SU-DHL-6 (cell line): ENCODE data around the gene PDLIM7.

ENCODE experiments used
- H2AFZ ChIP-seq: fragments of 200-600 bp; sonication (generic); 2 replicates; pipeline ENCODE4 v1.6.1; 2014; ENCODE audit warnings: low read depth, mild to moderate bottlenecking, moderate library complexity, mixed read lengths, antibody characterized with exemption, low read length; ENCODE audit not compliant: severe bottlenecking
- H3F3A ChIP-seq: fragments of 200-600 bp; shearing (Covaris generic); 2 replicates; pipeline ENCODE4 v1.6.0; 2016; ENCODE audit warnings: antibody characterized with exemption, mild to moderate bottlenecking; ENCODE audit not compliant: insufficient read depth
- H3K27ac ChIP-seq: fragments of 200-600 bp; sonication (generic); 2 replicates; pipeline ENCODE4 v1.5.1; 2016; ENCODE audit warnings: low read depth, mild to moderate bottlenecking, low read length, moderate library complexity, mixed read lengths
- H3K27me3 ChIP-seq: fragments of 200-600 bp; sonication (generic), shearing (Covaris generic); 2 replicates; pipeline ENCODE4 v1.6.0; 2014; ENCODE audit warnings: mild to moderate bottlenecking, low read length
- H3K36me3 ChIP-seq: fragments of 200-600 bp; sonication (generic); 2 replicates; pipeline ENCODE4 v1.6.1; 2014; ENCODE audit warnings: mild to moderate bottlenecking, low read length, mixed read lengths
- H3K4me2 ChIP-seq: fragments of 300-600, 200-600 bp; shearing (Covaris generic), sonication (generic); 2 replicates; pipeline ENCODE4 v1.6.0; 2014; ENCODE audit warnings: low read length, low read depth, mild to moderate bottlenecking; ENCODE audit not compliant: poor library complexity, severe bottlenecking
- H3K4me3 ChIP-seq: fragments of 200-600 bp; sonication (generic); 2 replicates; pipeline ENCODE4 v1.5.1; 2014; ENCODE audit warnings: antibody characterized with exemption, low read length, mild to moderate bottlenecking, mixed read lengths; ENCODE audit not compliant: insufficient read depth, poor library complexity, severe bottlenecking
- H3K79me2 ChIP-seq: fragments of 200-600 bp; sonication (generic); 2 replicates; pipeline ENCODE4 v1.6.1; 2014; ENCODE audit warnings: mild to moderate bottlenecking, low read length, moderate library complexity; ENCODE audit not compliant: insufficient read depth
- H3K9ac ChIP-seq: fragments of 200-600 bp; sonication (generic); 2 replicates; pipeline ENCODE4 v1.7.0; 2014; ENCODE audit warnings: mild to moderate bottlenecking, low read length
- H3K9me2 ChIP-seq: fragments of 200-600 bp; sonication (generic); replicated peaks from 2 replicates; pipeline ENCODE4 v1.6.1; 2014; ENCODE audit warnings: low read length; ENCODE audit not compliant: insufficient read depth
- H3K9me3 ChIP-seq: fragments of 200-600 bp; sonication (generic); 2 replicates; pipeline ENCODE4 v1.6.1; 2014; ENCODE audit warnings: low read length, mixed read lengths; ENCODE audit not compliant: insufficient read depth
- H4K20me1 ChIP-seq: fragments of 200-600 bp; sonication (generic); 2 replicates; pipeline ENCODE4 v1.6.1; 2014; ENCODE audit warnings: low read depth, mild to moderate bottlenecking, antibody characterized with exemption, low read length, moderate library complexity, mixed read lengths
- EZH2phosphoT487 ChIP-seq: fragments of 200-600 bp; sonication (generic), shearing (Covaris generic); conservative IDR thresholded peaks from 2 replicates; pipeline ENCODE4 v1.6.1; 2018; ENCODE audit warnings: mild to moderate bottlenecking, antibody characterized with exemption, low read length, moderate library complexity, mixed read lengths
- TF ChIP-seq, protein P1 (sequence below): fragments of 200-600 bp; sonication (generic); IDR thresholded peaks from one replicate; pipeline ENCODE4 v1.5.1; 2017; ENCODE audit warnings: antibody characterized with exemption, mild to moderate bottlenecking, low read length, moderate library complexity; ENCODE audit not compliant: insufficient read depth, poor library complexity, severe bottlenecking

PDLIM7 gene

DNA sequence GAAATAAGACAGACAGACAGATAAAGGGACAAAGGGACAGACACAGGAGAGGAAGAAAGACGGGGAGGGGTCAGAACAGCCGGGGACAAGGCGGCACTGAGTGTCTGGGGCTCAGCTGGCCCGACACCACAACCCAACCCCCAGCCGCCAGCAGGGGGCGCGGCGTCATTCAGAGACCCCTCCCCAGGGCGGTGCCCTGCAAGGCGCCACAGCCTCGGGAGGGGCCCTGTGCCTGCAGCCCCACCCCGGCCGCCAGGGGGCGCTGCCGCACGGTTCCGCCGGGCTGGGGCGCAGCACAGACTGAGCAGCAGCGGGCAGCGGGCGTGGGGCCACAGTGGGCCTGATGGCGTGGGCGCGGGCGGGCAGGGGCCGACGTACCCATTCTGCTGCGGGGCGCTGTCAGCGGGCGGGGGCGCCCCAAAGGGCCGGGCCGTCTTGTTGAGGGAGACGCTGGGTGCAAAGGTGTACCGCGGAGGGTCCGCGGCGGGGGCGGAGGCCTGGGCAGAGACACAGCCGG, 5.9 kb downstream of the PDLIM7 start:
- no peaks in the 10 kb centered on the region for H4K20me1 ChIP-seq
- H3K27ac ChIP-seq: no peak overlapping the region

DNA sequence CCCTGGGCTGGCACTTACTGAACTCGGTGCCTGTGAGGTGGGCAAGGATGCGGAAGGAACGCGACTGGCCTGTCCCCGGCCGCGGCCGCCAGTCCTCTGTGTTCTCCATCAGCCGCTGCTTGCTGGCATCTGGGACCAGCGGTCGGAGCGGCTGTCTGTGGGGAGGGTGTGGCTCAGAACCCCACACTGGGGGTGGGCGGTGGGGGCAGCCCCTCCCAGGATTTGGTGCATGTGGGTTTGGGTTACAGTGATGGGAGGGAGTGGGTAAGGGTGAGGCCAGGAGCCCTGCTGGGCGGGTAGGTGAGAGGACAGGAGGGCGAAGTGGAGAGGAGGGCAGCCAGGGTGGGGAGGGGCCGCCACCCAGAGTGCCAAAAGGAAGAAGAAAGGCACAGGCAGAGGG, 6.4 kb downstream of the PDLIM7 start:
- H3K36me3 ChIP-seq: no peaks in the 10 kb centered on the region
- no peaks in the 10 kb centered on the region for H3K9me2 ChIP-seq
- peaks cover 5% of the 10 kb centered on the region; the same call in 1 of the 2 replicates for H3F3A ChIP-seq
- H3K27ac ChIP-seq: no peak overlapping the region
- H3K4me3 ChIP-seq: no peak overlapping the region
- no peaks in the 10 kb centered on the region for H3K27me3 ChIP-seq
- no peaks in the 10 kb centered on the region for H3K9me3 ChIP-seq
- no peak overlapping the region for H3K4me2 ChIP-seq
- TF ChIP-seq, protein P1, sequence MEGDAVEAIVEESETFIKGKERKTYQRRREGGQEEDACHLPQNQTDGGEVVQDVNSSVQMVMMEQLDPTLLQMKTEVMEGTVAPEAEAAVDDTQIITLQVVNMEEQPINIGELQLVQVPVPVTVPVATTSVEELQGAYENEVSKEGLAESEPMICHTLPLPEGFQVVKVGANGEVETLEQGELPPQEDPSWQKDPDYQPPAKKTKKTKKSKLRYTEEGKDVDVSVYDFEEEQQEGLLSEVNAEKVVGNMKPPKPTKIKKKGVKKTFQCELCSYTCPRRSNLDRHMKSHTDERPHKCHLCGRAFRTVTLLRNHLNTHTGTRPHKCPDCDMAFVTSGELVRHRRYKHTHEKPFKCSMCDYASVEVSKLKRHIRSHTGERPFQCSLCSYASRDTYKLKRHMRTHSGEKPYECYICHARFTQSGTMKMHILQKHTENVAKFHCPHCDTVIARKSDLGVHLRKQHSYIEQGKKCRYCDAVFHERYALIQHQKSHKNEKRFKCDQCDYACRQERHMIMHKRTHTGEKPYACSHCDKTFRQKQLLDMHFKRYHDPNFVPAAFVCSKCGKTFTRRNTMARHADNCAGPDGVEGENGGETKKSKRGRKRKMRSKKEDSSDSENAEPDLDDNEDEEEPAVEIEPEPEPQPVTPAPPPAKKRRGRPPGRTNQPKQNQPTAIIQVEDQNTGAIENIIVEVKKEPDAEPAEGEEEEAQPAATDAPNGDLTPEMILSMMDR: no peak
- TF ChIP-seq EZH2phosphoT487: no peak
- H3K79me2 ChIP-seq: no peaks in the 10 kb centered on the region
- no peaks in the 10 kb centered on the region for H4K20me1 ChIP-seq
- no peak overlapping the region for H2AFZ ChIP-seq
- H3K9ac ChIP-seq: no peak overlapping the region

More for the DNA sequence above, 5.9 kb downstream of the PDLIM7 start:
- H3K36me3 ChIP-seq: no peaks in the 10 kb centered on the region
- no peak overlapping the region for H3K4me3 ChIP-seq
- no peaks in the 10 kb centered on the region for H3K9me2 ChIP-seq
- no peak overlapping the region for H3K9ac ChIP-seq
- TF ChIP-seq, protein P1: peak; percentile 93
- TF ChIP-seq EZH2phosphoT487: no peak
- H3K27me3 ChIP-seq: no peaks in the 10 kb centered on the region
- no peak overlapping the region for H2AFZ ChIP-seq
- H3F3A ChIP-seq: peaks cover 5% of the 10 kb centered on the region; the same call in 1 of the 2 replicates
- no peaks in the 10 kb centered on the region for H3K79me2 ChIP-seq
- H3K9me3 ChIP-seq: no peaks in the 10 kb centered on the region
- H3K4me2 ChIP-seq: no peak overlapping the region

DNA sequence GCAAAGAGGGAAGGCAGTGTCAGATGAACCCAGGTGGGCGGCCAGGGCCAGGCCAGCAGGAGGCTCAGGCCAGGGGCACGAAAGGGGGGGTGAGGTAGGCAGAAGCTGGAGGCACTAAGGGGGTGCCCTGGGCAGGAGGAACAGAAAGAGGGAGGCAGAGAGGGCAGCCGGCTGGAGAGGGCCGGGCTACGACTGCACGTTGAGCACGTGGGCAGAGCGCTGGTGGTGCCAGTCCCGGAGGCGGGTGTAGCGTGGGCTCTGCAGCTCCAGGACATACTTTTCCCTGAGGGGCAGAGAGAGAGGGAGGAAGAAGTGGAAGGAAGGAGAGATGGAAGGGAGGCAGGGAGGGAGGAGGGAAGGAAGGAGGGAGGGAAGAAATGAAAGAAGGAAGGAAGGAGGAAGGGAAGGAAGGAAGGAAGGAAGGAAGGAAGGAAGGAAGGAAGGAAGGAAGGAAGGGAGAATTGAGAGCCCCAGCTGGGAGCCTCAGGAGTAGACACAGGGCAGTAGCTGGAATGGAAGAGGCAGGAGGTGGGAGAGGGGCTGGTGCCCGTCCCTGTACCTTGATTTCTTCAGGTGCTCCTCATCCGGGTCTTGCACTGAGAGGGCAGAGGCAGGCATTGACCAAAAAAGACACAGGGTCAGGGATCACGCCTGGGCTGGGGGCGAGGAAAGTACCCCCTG, 7.0 kb downstream of the PDLIM7 start:
- H3K9ac ChIP-seq: peak overlapping the region; percentile 12; the same call in 1 of the 2 replicates
- H3K79me2 ChIP-seq: no peaks in the 10 kb centered on the region
- H3K4me3 ChIP-seq: no peak overlapping the region
- H3K9me2 ChIP-seq: no peaks in the 10 kb centered on the region
- H3K36me3 ChIP-seq: no peaks in the 10 kb centered on the region
- no peak for TF ChIP-seq EZH2phosphoT487
- TF ChIP-seq, protein P1: no peak
- H3K4me2 ChIP-seq: no peak overlapping the region
- no peaks in the 10 kb centered on the region for H4K20me1 ChIP-seq
- peak overlapping the region; percentile 14; the same call in 1 of the 2 replicates for H3K27ac ChIP-seq
- H2AFZ ChIP-seq: no peak overlapping the region
- no peaks in the 10 kb centered on the region for H3K9me3 ChIP-seq
- H3F3A ChIP-seq: peaks cover 5% of the 10 kb centered on the region; the same call in 1 of the 2 replicates
- no peaks in the 10 kb centered on the region for H3K27me3 ChIP-seq
